Endothelial cell of umbilical vein (primary cell): ENCODE results near the gene IL15. TPM values are rescaled to one million over a fixed set of nuclear protein-coding genes. Genes with fewer than 3 reads are reported as not detected.

Source experiments
- BruUV-seq: library from RNA; stranded (reverse); fragments of 400-500 nt; replicated peaks from 2 replicates; lab custom pipeline; 2021; lab: Mats Ljungman, UMichigan
- CTCF ChIA-PET: fragments of 300-600, 350-600 bp; sonication (Branson Sonifier 250); formaldehyde crosslinking; loops from one replicate; lab custom pipeline; 2021; ENCODE audit warnings: antibody characterized with exemption, inconsistent platforms; lab: Charles Lee
- POLR2A ChIA-PET: fragments of 300-600, 350-600 bp; sonication (Branson Sonifier 250); formaldehyde crosslinking; loops from one replicate; lab custom pipeline; 2021; ENCODE audit warnings: antibody characterized with exemption, inconsistent platforms; lab: Charles Lee
- DNase-seq: peaks from one replicate; pipeline ENCODE4 v3.0.0-alpha.2; 2011; ENCODE audit warnings: low read depth, low spot score
- FAIRE-seq: peaks from 2 replicates; lab custom pipeline; 2011; peaks lifted over from hg19 to GRCh38; lab: Jason Lieb, UNC
- H2AFZ ChIP-seq: 2 replicates; pipeline ENCODE4 v1.6.0; 2012; ENCODE audit warnings: low read depth, low read length, control low read depth, inconsistent platforms
- H3K27ac ChIP-seq: 2 replicates; pipeline ENCODE4 v1.5.1; 2011; ENCODE audit warnings: low read depth, mild to moderate bottlenecking, control low read depth, low read length, moderate library complexity; ENCODE audit not compliant: insufficient read depth
- H3K27me3 ChIP-seq, 2 experiments: 2 replicates each; pipeline versions ENCODE4 v1.6.0 to v1.6.1; 2011; ENCODE audit warnings: low read length in 2 of 2, mixed read lengths in 1 of 2; ENCODE audit not compliant: control insufficient read depth in 2 of 2, insufficient read depth in 2 of 2
- H3K36me3 ChIP-seq, 2 experiments: 2 replicates in 1 of 2; 3 replicates in 1 of 2; pipeline ENCODE4 v1.5.1; 2011; ENCODE audit warnings: low read length in 2 of 2, mild to moderate bottlenecking in 1 of 2, moderate library complexity in 1 of 2; ENCODE audit not compliant: control insufficient read depth in 2 of 2, insufficient read depth in 2 of 2; ENCODE audit errors: extremely low read depth in 1 of 2
- H3K4me1 ChIP-seq: 3 replicates; pipeline ENCODE4 v1.5.1; 2011; ENCODE audit warnings: mild to moderate bottlenecking, low read length; ENCODE audit not compliant: control insufficient read depth, insufficient read depth; ENCODE audit errors: extremely low read depth
- H3K4me2 ChIP-seq: 2 replicates; pipeline ENCODE4 v1.6.1; 2011; ENCODE audit warnings: low read length, control low read depth, mixed read lengths; ENCODE audit not compliant: insufficient read depth
- H3K4me3 ChIP-seq, 3 experiments: fragments of 200-600 bp in 1 of 3; sonication (generic), shearing (Covaris generic) in 1 of 3; replicated peaks in 1 of 3; 2 replicates each; pipeline ENCODE4 v1.5.1; 2011 to 2016; ENCODE audit warnings: control low read depth in 3 of 3, low read length in 3 of 3, mild to moderate bottlenecking in 2 of 3, inconsistent platforms in 1 of 3, low read depth in 1 of 3, moderate library complexity in 1 of 3; ENCODE audit not compliant: insufficient read depth in 1 of 3
- H3K79me2 ChIP-seq: 2 replicates; pipeline ENCODE4 v1.6.0; 2012; ENCODE audit warnings: low read length, inconsistent platforms; ENCODE audit not compliant: control insufficient read depth, insufficient read depth
- H3K9ac ChIP-seq: replicated peaks from 2 replicates; pipeline ENCODE3; 2011; ENCODE audit warnings: low read length, control low read depth; ENCODE audit not compliant: insufficient read depth; ENCODE audit errors: extremely low read depth
- H3K9me1 ChIP-seq: replicated peaks from 3 replicates; pipeline ENCODE4 v1.6.0; 2011; ENCODE audit warnings: mild to moderate bottlenecking, low read length; ENCODE audit not compliant: control insufficient read depth, insufficient read depth; ENCODE audit errors: extremely low read depth
- H3K9me3 ChIP-seq: replicated peaks from 2 replicates; pipeline ENCODE4 v1.5.1; 2012; ENCODE audit warnings: low read length, inconsistent platforms; ENCODE audit not compliant: control insufficient read depth, insufficient read depth
- H4K20me1 ChIP-seq: replicated peaks from 2 replicates; pipeline ENCODE3; 2011; ENCODE audit warnings: mild to moderate bottlenecking, low read length; ENCODE audit not compliant: control insufficient read depth, insufficient read depth; ENCODE audit errors: extremely low read depth
- CTCF ChIP-seq, 2 donors: IDR thresholded peaks; 1 replicate in 1 of 2; 2 replicates in 1 of 2; pipeline ENCODE4 v1.5.1; 2011; ENCODE audit warnings: low read length in 2 of 2, mild to moderate bottlenecking in 2 of 2, moderate library complexity in 2 of 2, control low read depth in 1 of 2, inconsistent platforms in 1 of 2, low read depth in 1 of 2; ENCODE audit not compliant: insufficient read depth in 1 of 2; ENCODE audit errors: extremely low read depth in 1 of 2
- EZH2 ChIP-seq: IDR thresholded peaks from 2 replicates; pipeline ENCODE4 v1.6.1; 2012; ENCODE audit warnings: borderline replicate concordance, low read depth, mild to moderate bottlenecking, moderate library complexity, low read length, inconsistent platforms; ENCODE audit not compliant: severe bottlenecking
- FOS ChIP-seq: IDR thresholded peaks from 2 replicates; pipeline ENCODE4 v1.6.1; 2011; ENCODE audit warnings: mild to moderate bottlenecking, low read length, moderate library complexity, borderline replicate concordance; ENCODE audit not compliant: insufficient read depth
- GATA2 ChIP-seq: IDR thresholded peaks from 2 replicates; pipeline ENCODE4 v1.7.0; 2011; ENCODE audit warnings: low read depth, mild to moderate bottlenecking, moderate library complexity, mixed read lengths, low read length; ENCODE audit not compliant: insufficient read length, insufficient read depth
- JUN ChIP-seq: IDR thresholded peaks from 2 replicates; pipeline ENCODE4 v1.6.1; 2011; ENCODE audit warnings: borderline replicate concordance, low read depth; ENCODE audit not compliant: insufficient read length, insufficient read depth
- MAX ChIP-seq: IDR thresholded peaks from 2 replicates; pipeline ENCODE4 v1.6.1; 2011; ENCODE audit not compliant: insufficient read depth, insufficient read length
- MYC ChIP-seq: IDR thresholded peaks from one replicate; pipeline ENCODE4 v1.6.1; 2011; ENCODE audit warnings: mild to moderate bottlenecking, low read depth, low read length
- POLR2A ChIP-seq: IDR thresholded peaks from 2 replicates; pipeline ENCODE4 v1.6.1; 2012; ENCODE audit warnings: low read depth, mild to moderate bottlenecking, control low read depth, low read length
- POLR2AphosphoS5 ChIP-seq: IDR thresholded peaks from 2 replicates; pipeline ENCODE4 v1.6.1; 2012; ENCODE audit warnings: low read depth, mild to moderate bottlenecking, control low read depth, low read length, moderate library complexity; ENCODE audit not compliant: insufficient read depth
- dilution Hi-C: fragments of 300-500 bp; cut with MboI; formaldehyde crosslinking; loops from one replicate; pipeline ENCODE4 v1.15.0; 2019; ENCODE audit warnings: low sequenced_read_pairs; ENCODE audit not compliant: extremely low pct_ligation_motif_present
- intact Hi-C: fragments of 100-400 bp; cut with micrococcal nuclease; formaldehyde crosslinking; loops from one replicate; pipeline ENCODE4 v1.10.0; 2022
- polyA plus RNA-seq, 4 experiments: library from polyadenylated mRNA; depleted of rRNA in 3 of 4; stranded (reverse) in 3 of 4; unstranded in 1 of 4; fragments of >200 nt; gene quantifications; 2 replicates each; pipeline versions ENCODE4 v1.2.1 to v1.2.3, GENCODE V29; 2011 to 2012; ENCODE audit warnings: missing spikeins in 1 of 4
- total RNA-seq: library from RNA; stranded (reverse); gene quantifications from 2 replicates; pipeline ENCODE4 v1.2.3, GENCODE V29; 2021

IL15 gene
- total and polyA plus RNA-seq, 2 donors (not counting 3 experiments of a cell fraction or from before 2014, with no cell fraction given): 3.0 to 3.1 TPM

DNA sequence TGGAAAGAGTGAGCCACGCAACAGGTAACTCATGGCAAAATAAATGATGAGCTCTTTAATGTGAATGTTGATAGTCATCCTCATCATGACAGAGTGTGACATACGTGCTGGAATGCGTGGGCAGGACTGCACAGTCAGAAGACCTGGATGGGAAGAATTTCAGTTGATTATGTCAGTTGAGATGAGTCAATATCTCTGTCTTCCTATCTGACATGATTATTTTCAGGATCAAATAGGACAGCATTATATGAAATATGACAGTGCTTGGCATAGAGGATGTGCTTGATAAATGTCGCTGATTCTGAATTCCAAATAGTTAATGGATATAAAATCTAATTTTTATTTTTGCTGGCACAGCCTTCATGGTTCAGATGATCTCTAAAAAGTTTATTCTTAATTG, 95.1 kb downstream of the IL15 start:
- Histone ChIP-seq H3K79me2 (no peaks in the 10 kb centered on the region), H3K36me3 (no peaks in the 10 kb centered on the region), H3K27me3 (no peaks in the 10 kb centered on the region), H4K20me1 (no peaks in the 10 kb centered on the region), H3K4me3 (no peak overlapping the region), H2AFZ (no peak overlapping the region), H3K4me1 (no peaks in the 10 kb centered on the region), H3K27ac (no peak overlapping the region), H3K9me1 (no peaks in the 10 kb centered on the region), H3K4me2 (no peak overlapping the region), H3K9me3 (no peaks in the 10 kb centered on the region), H3K9ac (no peak overlapping the region)
- ChIA-PET POLR2A (no interaction called here), CTCF (interaction anchor here (1.2 to 1.6 kb wide), 2 partner anchors 29 to 385 kb away, joined by 3 to 5 read pairs; no protein-coding TSS in a partner anchor)
- no TSS peak for BruUV-seq
- intact Hi-C loops (no loop called here), dilution Hi-C loops (no loop called here)
- FAIRE-seq: no peak
- TF ChIP-seq CTCF (IDR thresholded peaks at IDR 0.05; ENCODE audit: extremely low read depth in 1 of 2, insufficient read depth in 1 of 2, low read depth in 1 of 2, low read length in 2 of 2) (no peak), FOS (no peak), MYC (no peak), GATA2 (no peak), JUN (no peak), POLR2AphosphoS5 (no peak), POLR2A (no peak), EZH2 (no peak), MAX (no peak)
- no peak for DNase-seq
